IPS-20b (cell line): ENCODE data around the gene PIGH.

ENCODE experiments used
- H3K27ac ChIP-seq: one replicate; pipeline ENCODE4 v1.5.1; 2013; ENCODE audit warnings: low read length
- H3K27me3 ChIP-seq: 2 replicates; pipeline ENCODE4 v1.6.1; 2013; ENCODE audit warnings: mild to moderate bottlenecking, low read length, inconsistent platforms; ENCODE audit not compliant: insufficient read depth
- H3K36me3 ChIP-seq: 2 replicates; pipeline ENCODE4 v1.6.1; 2013; ENCODE audit warnings: low read depth, mild to moderate bottlenecking, inconsistent platforms, low read length, moderate library complexity; ENCODE audit not compliant: insufficient read depth
- H3K4me1 ChIP-seq: 2 replicates; pipeline ENCODE4 v1.6.1; 2013; ENCODE audit warnings: mild to moderate bottlenecking, control low read depth, inconsistent platforms, low read length, moderate library complexity; ENCODE audit not compliant: insufficient read depth
- H3K4me3 ChIP-seq: 2 replicates; pipeline ENCODE4 v1.5.1; 2013; ENCODE audit warnings: mild to moderate bottlenecking, low read length, inconsistent platforms
- H3K9ac ChIP-seq: 2 replicates; pipeline ENCODE4 v1.6.1; 2013; ENCODE audit warnings: low read depth, mild to moderate bottlenecking, inconsistent platforms, low read length, moderate library complexity
- H3K9me3 ChIP-seq: 2 replicates; pipeline ENCODE4 v1.6.1; 2013; ENCODE audit warnings: mild to moderate bottlenecking, low read depth, low read length, inconsistent platforms; ENCODE audit not compliant: insufficient read depth

PIGH gene

GRCh38 chr14:67559639-67560038 lies 40.4 kb downstream of the PIGH start:
- H3K27me3 ChIP-seq: no peaks in the 10 kb centered on the region
- H3K27ac ChIP-seq: no peak overlapping the region
- no peaks in the 10 kb centered on the region for H3K9me3 ChIP-seq
- H3K4me3 ChIP-seq: no peak overlapping the region
- no peaks in the 10 kb centered on the region for H3K4me1 ChIP-seq
- H3K9ac ChIP-seq: no peak overlapping the region
- H3K36me3 ChIP-seq: peaks cover 36% of the 10 kb centered on the region; the same call in 1 of the 2 replicates

- Histone ChIP-seq H3K9ac (no peak overlapping the region), H3K36me3 (peaks cover 26% of the 10 kb centered on the region; the same call in 1 of the 2 replicates), H3K27ac (no peak overlapping the region), H3K4me1 (no peaks in the 10 kb centered on the region), H3K4me3 (no peak overlapping the region), H3K27me3 (no peaks in the 10 kb centered on the region), H3K9me3 (no peaks in the 10 kb centered on the region)
These were observed 42.4 kb downstream of the PIGH start for GRCh38 chr14:67557656-67558055.

GRCh38 chr14:67557118-67557517 lies 43.0 kb downstream of the PIGH start:
- H3K4me1 ChIP-seq: no peaks in the 10 kb centered on the region
- no peak overlapping the region for H3K27ac ChIP-seq
- H3K27me3 ChIP-seq: no peaks in the 10 kb centered on the region
- no peak overlapping the region for H3K9ac ChIP-seq
- no peaks in the 10 kb centered on the region for H3K9me3 ChIP-seq
- H3K4me3 ChIP-seq: no peak overlapping the region
- peaks cover 21% of the 10 kb centered on the region; the same call in 1 of the 2 replicates for H3K36me3 ChIP-seq

- Histone ChIP-seq H3K27me3 (no peaks in the 10 kb centered on the region), H3K4me3 (no peak overlapping the region), H3K4me1 (no peaks in the 10 kb centered on the region), H3K27ac (no peak overlapping the region), H3K36me3 (peaks cover 21% of the 10 kb centered on the region; the same call in 1 of the 2 replicates), H3K9ac (no peak overlapping the region), H3K9me3 (no peaks in the 10 kb centered on the region)
These were observed 43.4 kb downstream of the PIGH start for GRCh38 chr14:67556671-67557070.

GRCh38 chr14:67555518-67556090 lies 44.5 kb downstream of the PIGH start:
- H3K27ac ChIP-seq: no peak overlapping the region
- peaks cover 17% of the 10 kb centered on the region; the same call in 1 of the 2 replicates for H3K36me3 ChIP-seq
- H3K9me3 ChIP-seq: no peaks in the 10 kb centered on the region
- no peaks in the 10 kb centered on the region for H3K27me3 ChIP-seq
- no peak overlapping the region for H3K4me3 ChIP-seq
- H3K9ac ChIP-seq: no peak overlapping the region
- no peaks in the 10 kb centered on the region for H3K4me1 ChIP-seq

GRCh38 chr14:67554341-67554740 lies 45.7 kb downstream of the PIGH start:
- no peak overlapping the region for H3K9ac ChIP-seq
- no peak overlapping the region for H3K27ac ChIP-seq
- H3K36me3 ChIP-seq: peaks cover 17% of the 10 kb centered on the region; the same call in 1 of the 2 replicates
- no peaks in the 10 kb centered on the region for H3K9me3 ChIP-seq
- no peaks in the 10 kb centered on the region for H3K27me3 ChIP-seq
- no peaks in the 10 kb centered on the region for H3K4me1 ChIP-seq
- H3K4me3 ChIP-seq: no peak overlapping the region

GRCh38 chr14:67553547-67553946 lies 46.5 kb downstream of the PIGH start:
- H3K36me3 ChIP-seq: peaks cover 14% of the 10 kb centered on the region; the same call in 1 of the 2 replicates
- no peak overlapping the region for H3K4me3 ChIP-seq
- H3K27ac ChIP-seq: no peak overlapping the region
- H3K9me3 ChIP-seq: no peaks in the 10 kb centered on the region
- no peak overlapping the region for H3K9ac ChIP-seq
- H3K27me3 ChIP-seq: no peaks in the 10 kb centered on the region
- no peaks in the 10 kb centered on the region for H3K4me1 ChIP-seq

GRCh38 chr14:67551940-67552339 lies 48.1 kb downstream of the PIGH start:
- no peaks in the 10 kb centered on the region for H3K4me1 ChIP-seq
- no peaks in the 10 kb centered on the region for H3K27me3 ChIP-seq
- H3K27ac ChIP-seq: no peak overlapping the region
- H3K9ac ChIP-seq: no peak overlapping the region
- H3K4me3 ChIP-seq: no peak overlapping the region
- H3K9me3 ChIP-seq: no peaks in the 10 kb centered on the region
- peaks cover 6% of the 10 kb centered on the region; the same call in 1 of the 2 replicates for H3K36me3 ChIP-seq

GRCh38 chr14:67551123-67551522 lies 48.9 kb downstream of the PIGH start:
- H3K4me1 ChIP-seq: no peaks in the 10 kb centered on the region
- H3K9me3 ChIP-seq: no peaks in the 10 kb centered on the region
- no peaks in the 10 kb centered on the region for H3K27me3 ChIP-seq
- H3K4me3 ChIP-seq: no peak overlapping the region
- H3K27ac ChIP-seq: no peak overlapping the region
- peaks cover 6% of the 10 kb centered on the region; the same call in 1 of the 2 replicates for H3K36me3 ChIP-seq
- H3K9ac ChIP-seq: no peak overlapping the region

- Histone ChIP-seq H3K27me3 (no peaks in the 10 kb centered on the region), H3K4me3 (no peak overlapping the region), H3K9ac (no peak overlapping the region), H3K9me3 (no peaks in the 10 kb centered on the region), H3K4me1 (no peaks in the 10 kb centered on the region), H3K27ac (no peak overlapping the region), H3K36me3 (peaks cover 15% of the 10 kb centered on the region)
These were observed 50.3 kb downstream of the PIGH start for GRCh38 chr14:67549734-67550133.

GRCh38 chr14:67547224-67547780 lies 52.8 kb downstream of the PIGH start:
- peaks cover 32% of the 10 kb centered on the region for H3K36me3 ChIP-seq
- no peak overlapping the region for H3K27ac ChIP-seq
- H3K9me3 ChIP-seq: no peaks in the 10 kb centered on the region
- no peaks in the 10 kb centered on the region for H3K4me1 ChIP-seq
- H3K27me3 ChIP-seq: no peaks in the 10 kb centered on the region
- no peak overlapping the region for H3K9ac ChIP-seq
- no peak overlapping the region for H3K4me3 ChIP-seq

- H3K27ac ChIP-seq: no peak overlapping the region
- H3K27me3 ChIP-seq: no peaks in the 10 kb centered on the region
- no peaks in the 10 kb centered on the region for H3K9me3 ChIP-seq
- H3K36me3 ChIP-seq: peaks cover 32% of the 10 kb centered on the region
- H3K4me3 ChIP-seq: no peak overlapping the region
- H3K4me1 ChIP-seq: peaks cover 14% of the 10 kb centered on the region; the same call in 1 of the 2 replicates
- no peak overlapping the region for H3K9ac ChIP-seq
These were observed 55.5 kb downstream of the PIGH start for GRCh38 chr14:67544590-67544989.
